ENCODE results near the gene CBX7.

DNA sequence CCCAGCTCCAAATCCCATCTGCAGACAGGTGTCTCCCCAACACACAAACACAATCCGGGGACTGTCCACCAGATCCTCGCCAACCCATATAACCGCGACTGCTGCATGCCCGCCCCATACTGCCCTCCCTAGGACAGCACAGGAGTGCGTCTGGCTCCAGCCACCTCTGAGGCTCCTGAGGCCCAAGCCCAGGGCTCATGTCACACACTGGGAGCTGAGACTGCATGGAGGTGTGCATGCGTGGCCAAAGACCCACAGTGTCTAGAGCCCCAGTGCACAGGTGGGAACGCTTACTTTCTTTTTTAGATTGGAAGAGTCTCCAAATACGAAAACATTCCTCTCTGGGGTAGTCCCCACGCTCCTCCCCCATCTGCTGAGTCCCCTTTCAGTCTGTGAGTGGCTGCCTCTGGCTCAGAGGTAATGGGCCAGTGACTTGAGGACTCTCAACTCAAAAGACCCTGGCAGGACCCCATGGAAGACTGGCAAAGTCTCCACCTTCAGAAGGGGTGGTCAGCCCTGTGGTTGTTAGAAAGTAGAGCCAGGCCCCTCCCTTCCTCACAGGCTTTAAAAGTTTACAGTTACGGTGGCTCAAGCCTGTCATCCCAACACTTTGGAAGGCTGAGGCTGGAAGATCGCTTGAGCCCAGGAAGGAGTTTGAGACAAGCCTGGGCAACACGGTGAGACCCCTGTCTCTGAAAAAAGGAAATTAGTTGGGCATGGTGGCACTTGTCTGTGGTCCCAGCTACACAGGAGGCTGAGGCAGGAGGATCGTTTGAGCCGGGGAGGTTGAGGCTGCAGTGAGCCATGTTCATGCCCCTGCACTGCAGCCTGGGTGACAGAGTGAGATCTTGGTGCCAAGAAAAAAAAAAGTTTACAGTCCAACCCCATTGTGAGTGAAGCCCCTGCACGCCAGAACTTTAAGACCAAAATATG is 2.3 kb downstream of the CBX7 start:
- TF ChIP-seq, protein P1, sequence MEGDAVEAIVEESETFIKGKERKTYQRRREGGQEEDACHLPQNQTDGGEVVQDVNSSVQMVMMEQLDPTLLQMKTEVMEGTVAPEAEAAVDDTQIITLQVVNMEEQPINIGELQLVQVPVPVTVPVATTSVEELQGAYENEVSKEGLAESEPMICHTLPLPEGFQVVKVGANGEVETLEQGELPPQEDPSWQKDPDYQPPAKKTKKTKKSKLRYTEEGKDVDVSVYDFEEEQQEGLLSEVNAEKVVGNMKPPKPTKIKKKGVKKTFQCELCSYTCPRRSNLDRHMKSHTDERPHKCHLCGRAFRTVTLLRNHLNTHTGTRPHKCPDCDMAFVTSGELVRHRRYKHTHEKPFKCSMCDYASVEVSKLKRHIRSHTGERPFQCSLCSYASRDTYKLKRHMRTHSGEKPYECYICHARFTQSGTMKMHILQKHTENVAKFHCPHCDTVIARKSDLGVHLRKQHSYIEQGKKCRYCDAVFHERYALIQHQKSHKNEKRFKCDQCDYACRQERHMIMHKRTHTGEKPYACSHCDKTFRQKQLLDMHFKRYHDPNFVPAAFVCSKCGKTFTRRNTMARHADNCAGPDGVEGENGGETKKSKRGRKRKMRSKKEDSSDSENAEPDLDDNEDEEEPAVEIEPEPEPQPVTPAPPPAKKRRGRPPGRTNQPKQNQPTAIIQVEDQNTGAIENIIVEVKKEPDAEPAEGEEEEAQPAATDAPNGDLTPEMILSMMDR (IDR thresholded peaks at IDR 0.05): peak in 1 of 5 experiments; percentile 10
- TF ChIP-seq POLR2A (IDR thresholded peaks at IDR 0.05): no peak
- no peak for TF ChIP-seq EP300 (IDR thresholded peaks at IDR 0.05)
